AG08396 (cell line): ENCODE results near the gene EP400.
A peak's percentile ranks its signal among the peaks of the same experiment; 100 is the strongest.

Experiments
- DNase-seq: peaks from one replicate; pipeline ENCODE4 v3.0.0; 2012; ENCODE audit warnings: low spot score, mixed read lengths

Gene EP400

GRCh38 chr12:131986910-131987309 lies 37.2 kb downstream of the EP400 start:
- DNase-seq, result no peak

GRCh38 chr12:131987552-131987951 lies 37.8 kb downstream of the EP400 start:
- DNase-seq, result no peak

- no peak for DNase-seq
Measured at GRCh38 chr12:131988054-131988796, 38.5 kb downstream of the EP400 start.

GRCh38 chr12:131989021-131989420 lies 39.3 kb downstream of the EP400 start:
- DNase-seq, result no peak

- DNase-seq, result no peak
Measured at GRCh38 chr12:131990066-131990979, 40.6 kb downstream of the EP400 start.

- DNase-seq, result no peak
Measured at GRCh38 chr12:131990980-131991305, 41.2 kb downstream of the EP400 start.

GRCh38 chr12:131991816-131992430 lies 42.2 kb downstream of the EP400 start:
- DNase-seq, result no peak

GRCh38 chr12:131994589-131994988 lies 44.8 kb downstream of the EP400 start:
- DNase-seq, result no peak

GRCh38 chr12:132000286-132000872 lies 50.6 kb downstream of the EP400 start:
- DNase-seq, result no peak

- DNase-seq, result peak; percentile 61
Measured at GRCh38 chr12:132003846-132004245, 54.1 kb downstream of the EP400 start.

GRCh38 chr12:132004946-132005345 lies 55.2 kb downstream of the EP400 start:
- DNase-seq, result no peak

GRCh38 chr12:132006056-132006680 lies 56.4 kb downstream of the EP400 start:
- no peak for DNase-seq

- DNase-seq, result no peak
Measured at GRCh38 chr12:132007041-132007440, 57.3 kb downstream of the EP400 start.

- DNase-seq, result no peak
Measured at GRCh38 chr12:132009336-132009859, 59.7 kb downstream of the EP400 start.

GRCh38 chr12:132012919-132013568 lies 63.3 kb downstream of the EP400 start:
- no peak for DNase-seq

- peak; percentile 61 for DNase-seq
Measured at GRCh38 chr12:132014092-132014914, 64.6 kb downstream of the EP400 start.

GRCh38 chr12:132014915-132015280 lies 65.2 kb downstream of the EP400 start:
- no peak for DNase-seq

- no peak for DNase-seq
Measured at GRCh38 chr12:132015686-132016430, 66.1 kb downstream of the EP400 start.

GRCh38 chr12:132018193-132018916 lies 68.6 kb downstream of the EP400 start:
- DNase-seq, result peak; percentile 57
